ENCODE data around the gene TBC1D2B.

TBC1D2B gene

DNA sequence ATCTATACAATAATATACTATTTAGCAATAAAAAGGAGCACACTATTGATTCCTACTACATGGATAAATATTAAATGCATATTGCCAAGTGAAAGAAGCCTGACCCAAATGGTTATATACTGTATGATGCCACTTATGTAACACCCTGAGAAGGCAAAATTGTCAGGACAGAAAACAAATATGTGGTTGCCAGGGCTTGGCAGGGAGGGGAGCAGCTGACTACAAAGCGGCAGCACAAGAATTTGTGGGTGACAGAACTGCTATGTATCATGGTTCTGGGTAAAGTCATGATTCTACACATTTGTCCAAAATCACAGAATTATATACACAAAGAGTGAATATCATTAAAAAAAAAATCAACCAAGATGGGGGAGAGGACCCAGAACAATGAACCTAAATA lies 22.5 kb downstream of the TBC1D2B start:
- DNase-seq (ENCODE audit: low read depth in 2 of 2): no peak

DNA sequence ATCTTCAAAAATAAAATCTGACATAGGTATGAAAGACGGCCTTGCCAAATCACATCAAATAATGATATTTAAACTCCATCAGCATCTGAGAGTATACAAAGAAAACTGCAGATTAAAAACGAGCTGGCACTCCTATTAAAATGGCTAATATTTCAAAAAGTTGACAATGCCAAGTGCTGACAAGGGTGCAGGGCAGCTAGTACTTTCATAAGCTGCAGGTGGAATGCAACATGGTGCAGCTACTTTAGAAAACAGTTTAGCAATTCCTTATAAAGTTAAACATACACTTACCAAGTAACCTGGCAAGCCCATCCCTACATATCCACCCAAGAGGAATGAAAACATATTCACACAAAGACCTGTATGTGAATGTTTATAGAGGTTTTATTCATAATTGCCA lies 23.0 kb downstream of the TBC1D2B start:
- no peak for DNase-seq (ENCODE audit: low read depth in 2 of 2)

DNA sequence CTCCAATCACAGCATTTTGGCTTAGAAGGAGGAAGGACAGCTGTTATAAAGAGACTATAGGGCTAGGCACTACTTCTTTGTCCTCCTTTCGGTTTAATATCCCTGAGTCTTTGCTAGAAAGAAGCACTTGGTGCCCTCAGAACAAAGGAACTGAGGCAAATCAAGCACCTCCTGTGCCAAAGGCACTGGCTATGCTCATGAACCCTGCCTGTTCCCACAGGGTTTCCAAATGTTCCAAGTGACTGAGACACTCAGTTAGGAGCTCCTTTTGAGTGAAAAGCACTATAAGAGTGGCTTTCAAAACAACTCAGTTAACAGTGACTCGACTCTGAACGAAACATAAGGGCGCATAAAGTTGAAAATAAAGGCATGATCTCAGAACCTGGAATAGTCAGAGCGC lies 25.0 kb downstream of the TBC1D2B start:
- no peak for DNase-seq (ENCODE audit: low read depth in 2 of 2)

DNA sequence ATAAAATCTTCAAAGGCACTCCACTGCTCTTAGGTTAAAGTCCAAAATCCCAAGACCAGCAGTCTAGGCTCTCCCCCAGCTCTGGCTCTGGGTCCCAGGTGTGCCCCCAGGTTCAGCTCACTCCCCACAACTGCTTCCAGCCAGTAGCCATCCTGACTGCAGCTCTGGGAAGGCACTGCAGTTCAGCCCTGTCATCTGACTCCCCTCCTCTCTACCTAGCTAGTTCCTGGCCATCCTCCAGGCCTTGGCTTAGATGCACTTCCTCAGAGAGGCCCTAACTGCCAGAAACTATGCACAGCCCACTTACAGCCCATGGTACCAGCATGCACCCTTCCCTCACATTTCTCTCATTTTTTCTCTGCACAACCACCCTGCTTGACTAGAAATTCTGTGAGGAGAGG lies 25.5 kb downstream of the TBC1D2B start:
- DNase-seq (ENCODE audit: low read depth in 2 of 2): no peak

DNA sequence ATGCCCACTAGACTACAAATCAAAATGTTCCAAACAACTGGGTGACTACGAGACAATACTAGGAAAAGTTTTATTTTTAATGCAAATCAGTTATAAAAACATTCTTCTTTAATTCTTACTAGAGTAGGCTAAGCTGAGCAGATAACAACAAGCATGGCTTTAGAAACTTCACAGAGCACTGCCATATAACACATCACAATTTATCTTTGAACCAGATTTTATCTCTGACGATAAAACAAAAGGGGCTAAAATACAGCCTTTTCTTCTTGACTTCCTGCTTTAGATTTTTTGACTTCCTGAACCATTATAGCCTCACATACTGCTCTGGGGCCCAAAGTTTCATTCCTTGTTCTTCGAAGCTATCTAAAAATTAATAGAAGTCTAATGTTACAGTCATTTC lies 25.9 kb downstream of the TBC1D2B start:
- DNase-seq (ENCODE audit: low read depth in 2 of 2): no peak

DNA sequence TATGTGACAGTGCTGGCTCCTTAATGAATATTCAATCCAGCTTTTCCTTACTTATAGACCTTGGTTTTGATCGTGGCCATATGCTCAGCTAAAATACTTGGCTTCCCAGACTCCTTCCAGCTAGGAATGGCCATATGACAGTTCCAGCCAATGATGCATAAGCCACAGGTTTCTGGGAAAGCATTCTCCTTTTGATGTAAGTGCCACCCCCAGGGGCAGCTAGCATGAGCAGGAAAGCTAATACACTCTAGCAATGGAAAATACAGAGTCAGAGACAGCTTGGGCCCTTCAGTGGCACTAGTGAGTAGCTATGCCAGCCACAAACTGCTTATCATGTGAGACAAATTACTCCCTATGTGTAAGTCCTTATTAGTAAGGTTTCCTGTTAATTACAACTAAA lies 26.7 kb downstream of the TBC1D2B start:
- DNase-seq (ENCODE audit: low read depth in 2 of 2): no peak

DNA sequence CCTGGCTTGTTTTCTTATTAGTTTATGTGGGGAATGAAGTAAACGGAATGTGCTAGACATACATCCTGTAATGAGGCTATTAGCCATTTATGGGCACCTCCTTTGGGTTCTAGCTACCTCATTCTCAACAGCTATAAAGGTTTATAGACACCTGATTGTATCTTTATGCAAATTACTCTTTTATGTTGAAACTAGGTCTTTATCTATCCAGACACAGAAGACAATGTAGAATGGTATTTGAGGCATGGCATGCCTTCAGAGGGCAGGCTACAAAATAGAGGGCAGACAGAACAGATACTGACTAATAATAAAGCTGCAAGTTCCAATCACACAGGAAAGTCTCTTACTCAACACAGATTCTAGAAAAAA lies 27.1 kb downstream of the TBC1D2B start:
- no peak for DNase-seq (ENCODE audit: low read depth in 2 of 2)

DNA sequence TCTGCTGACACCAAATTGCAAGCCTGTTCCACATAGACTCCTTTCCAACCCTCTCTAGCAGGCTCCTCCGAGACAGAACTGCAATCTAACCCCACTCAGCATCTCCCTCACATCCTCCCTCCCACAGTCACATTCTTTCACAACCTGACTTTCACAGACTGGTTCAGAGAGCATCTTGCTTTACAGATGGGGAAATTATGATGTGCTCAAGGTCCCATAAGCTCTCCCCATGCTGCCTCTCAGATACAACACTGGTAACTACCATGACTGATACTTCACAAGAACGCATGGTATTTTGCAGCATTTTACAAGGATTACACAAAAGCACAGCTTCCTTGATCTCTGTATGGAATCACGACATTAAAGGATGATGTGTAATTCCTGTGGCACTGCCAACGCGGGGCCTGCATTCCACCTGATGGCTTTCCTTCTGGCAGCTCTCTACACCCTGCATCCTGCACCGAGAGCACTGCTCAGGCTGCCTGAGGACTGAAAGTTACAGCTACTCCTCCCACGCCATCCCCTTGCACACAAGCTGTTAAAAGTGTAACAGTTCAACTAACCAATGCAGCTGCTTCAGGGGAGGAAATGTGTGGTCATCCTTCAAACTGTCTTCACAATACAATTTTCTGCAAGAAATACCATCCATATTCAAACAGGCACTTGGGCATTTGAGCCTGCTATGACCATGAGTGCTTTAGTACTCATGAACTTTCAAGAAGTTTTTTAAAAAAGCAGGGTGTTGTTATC lies 27.6 kb downstream of the TBC1D2B start:
- DNase-seq (ENCODE audit: low read depth in 2 of 2): peak; percentile 62

DNA sequence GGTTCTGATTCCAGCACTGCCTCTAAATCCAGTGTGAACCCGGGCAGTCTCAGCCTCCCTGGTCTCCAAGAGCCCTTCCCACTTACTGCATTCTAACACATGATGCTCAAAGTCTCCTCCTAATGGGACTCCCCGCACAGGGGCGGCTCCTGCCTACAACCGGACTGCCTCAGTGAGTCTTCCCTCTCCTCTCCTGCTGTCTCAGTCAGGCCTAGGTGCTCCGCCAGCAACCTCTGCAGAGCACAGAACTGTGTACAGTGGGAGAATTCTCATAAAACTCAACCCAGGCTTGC lies 28.9 kb downstream of the TBC1D2B start:
- DNase-seq (ENCODE audit: low read depth in 2 of 2): no peak

DNA sequence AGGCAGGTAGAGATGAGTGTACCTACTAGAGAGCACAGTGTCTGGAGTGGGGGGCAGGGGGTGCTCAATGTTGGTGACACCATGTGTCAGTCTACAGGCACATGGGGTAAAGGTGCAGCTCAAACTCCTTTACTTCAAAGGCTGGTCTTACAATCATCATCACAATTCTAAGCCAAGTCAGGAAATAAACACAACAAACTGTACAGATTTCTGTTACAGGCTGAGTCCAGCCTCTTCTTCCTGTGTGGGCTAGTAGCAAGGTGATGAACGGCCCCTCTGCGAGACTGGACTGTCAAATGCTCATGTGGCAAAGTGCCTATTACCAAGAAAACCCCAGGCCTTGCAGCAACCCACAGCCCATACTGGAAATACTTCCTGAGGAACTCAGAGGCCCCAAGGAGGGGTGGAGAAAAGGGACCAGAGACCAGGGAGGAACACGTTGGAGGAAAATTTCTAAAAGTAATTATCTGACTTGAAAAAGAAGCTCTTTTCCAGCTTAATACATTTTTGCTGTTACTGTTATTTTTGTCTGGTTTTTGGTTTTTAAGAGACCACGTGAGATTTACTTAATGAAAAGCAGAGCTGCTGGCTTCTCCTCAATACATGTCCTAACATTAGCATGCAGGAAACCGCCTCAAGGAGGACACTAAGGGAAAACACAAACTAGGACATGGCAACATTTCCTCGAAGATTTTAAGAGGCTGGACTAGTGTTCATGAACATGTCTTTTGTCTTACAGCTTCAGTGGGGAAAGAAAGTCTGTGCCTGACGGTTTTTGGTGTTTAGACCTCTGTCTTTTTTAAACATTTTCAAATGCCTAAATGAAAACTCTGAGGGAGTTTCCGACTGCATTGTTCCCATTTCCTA lies 29.5 kb downstream of the TBC1D2B start:
- DNase-seq (ENCODE audit: low read depth in 2 of 2): peak; percentile 64 to 66

DNA sequence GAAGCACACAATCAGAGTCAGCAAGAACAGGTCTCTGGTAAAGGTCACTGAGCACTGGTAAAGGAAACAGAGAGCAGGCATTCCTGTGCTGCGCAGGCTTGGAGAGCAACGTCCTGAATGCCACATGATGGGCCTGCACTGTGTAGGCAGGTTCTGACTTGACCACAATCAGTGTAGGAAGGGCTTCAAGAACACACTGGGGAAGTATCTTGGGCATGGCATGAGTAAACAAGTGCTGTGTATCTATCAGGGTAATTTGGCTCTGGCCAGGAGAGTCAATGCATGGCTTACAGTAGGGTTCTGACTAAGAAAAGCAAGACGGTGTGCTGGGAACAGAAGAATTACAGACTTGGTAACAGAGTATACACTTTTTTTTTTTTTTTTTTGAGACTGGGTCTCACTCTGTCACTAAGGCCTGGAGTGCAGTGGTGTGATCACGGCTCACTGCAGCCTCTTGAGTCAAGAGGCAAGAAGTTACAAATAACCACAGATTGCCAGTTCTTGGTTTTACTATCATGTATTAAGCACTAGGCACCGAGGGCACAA lies 30.6 kb downstream of the TBC1D2B start:
- DNase-seq (ENCODE audit: low read depth in 2 of 2): no peak

DNA sequence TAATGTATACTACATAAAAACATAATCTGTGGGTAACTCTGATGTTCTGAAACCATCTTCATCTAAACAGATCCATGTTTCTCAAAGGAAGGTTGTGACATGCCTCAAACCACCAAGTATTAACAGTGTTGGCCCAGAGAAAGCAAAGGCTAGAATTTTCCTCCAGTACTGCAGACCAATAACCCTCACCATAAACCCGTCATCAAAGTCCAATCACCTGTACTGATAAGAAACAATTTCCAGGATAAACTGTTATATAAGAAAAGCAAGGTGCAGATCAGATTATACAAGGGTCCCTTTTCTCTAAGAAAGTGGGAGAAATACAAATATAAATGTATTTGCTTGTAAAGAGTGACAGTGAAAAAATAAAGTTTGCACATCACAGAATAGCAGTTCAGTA lies 32.3 kb downstream of the TBC1D2B start:
- no peak for DNase-seq (ENCODE audit: low read depth in 2 of 2)

DNA sequence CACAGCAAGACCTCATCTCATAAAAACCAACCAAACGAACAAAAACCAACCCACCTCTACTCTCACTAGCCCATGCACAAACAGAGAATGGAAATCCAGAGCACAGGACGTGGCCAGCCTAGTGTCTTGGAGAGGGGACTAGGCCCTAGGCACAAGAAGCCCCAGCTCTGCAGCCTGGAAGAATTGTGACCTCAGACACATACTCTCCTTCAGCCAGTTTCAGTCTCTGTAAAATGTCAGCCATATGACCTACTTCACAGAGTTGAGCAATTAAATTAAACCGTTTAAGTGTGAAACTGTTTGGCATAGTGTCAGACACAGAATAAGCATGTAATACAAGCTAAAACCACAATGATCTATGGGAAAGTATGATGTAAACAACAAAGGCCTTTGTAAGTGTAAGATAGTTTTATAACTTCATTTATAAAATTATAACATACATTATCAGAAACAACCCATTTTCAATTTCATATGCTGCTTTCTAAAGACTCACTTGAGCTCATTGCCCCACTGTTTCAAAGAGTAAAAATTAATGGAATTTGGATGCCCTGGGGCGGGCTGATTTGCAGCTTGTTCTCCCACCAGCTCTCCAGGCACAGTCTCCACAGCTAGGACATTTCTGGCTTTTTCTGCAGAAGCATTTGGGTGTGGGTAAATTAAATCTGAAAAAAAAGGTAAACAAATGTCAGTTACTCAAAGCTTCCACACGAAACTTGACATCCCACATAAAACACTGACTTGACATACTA lies 32.9 kb downstream of the TBC1D2B start:
- DNase-seq (ENCODE audit: low read depth in 2 of 2): no peak

DNA sequence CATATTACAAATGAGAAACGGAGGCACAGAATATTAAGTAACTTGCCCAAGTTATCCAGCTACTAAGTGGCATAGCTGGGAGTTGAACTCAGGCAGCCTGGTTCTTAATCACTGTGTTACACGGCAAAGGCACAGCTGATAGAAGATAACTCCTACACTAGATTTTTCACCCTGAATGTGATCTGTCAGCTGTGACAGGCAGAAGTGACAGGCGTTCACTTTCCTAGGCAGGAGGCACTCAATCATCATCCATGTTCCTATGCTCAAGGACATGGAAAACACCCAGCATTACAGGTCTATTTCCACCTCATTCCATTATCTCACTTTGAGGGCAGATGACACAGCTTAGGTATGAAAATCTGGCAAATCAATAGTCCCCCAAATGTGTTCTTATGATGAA lies 35.6 kb downstream of the TBC1D2B start:
- no peak for DNase-seq (ENCODE audit: low read depth in 2 of 2)

DNA sequence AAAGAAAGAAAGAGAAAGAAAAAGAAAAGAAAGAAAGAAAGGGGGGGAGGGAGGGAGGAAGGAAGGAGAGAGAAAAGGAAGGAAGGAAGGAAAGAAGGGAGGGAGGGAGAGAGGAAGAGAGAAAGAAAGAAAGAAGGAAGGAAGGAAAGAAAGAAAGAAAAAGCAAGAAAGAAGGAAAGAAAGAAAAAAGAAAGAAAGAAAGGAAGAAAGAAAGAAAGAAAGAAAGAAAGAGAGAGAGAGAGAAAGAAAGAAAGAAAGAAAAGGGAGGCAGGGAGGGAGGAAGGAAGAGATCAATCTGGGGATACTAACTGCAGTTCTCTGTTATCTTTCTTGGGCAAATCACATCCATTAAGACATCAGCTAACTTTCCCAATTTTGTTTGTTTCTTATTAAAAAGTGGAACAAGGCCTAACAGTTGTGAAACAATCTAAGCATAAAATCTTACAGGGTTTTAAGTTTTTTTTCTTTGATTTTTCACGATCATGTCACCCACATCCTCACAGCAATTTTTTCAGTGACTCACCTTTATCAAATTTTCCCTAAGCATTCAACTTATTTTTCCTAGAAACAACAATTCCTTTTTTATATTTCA lies 36.8 kb downstream of the TBC1D2B start:
- DNase-seq (ENCODE audit: low read depth in 2 of 2): no peak

DNA sequence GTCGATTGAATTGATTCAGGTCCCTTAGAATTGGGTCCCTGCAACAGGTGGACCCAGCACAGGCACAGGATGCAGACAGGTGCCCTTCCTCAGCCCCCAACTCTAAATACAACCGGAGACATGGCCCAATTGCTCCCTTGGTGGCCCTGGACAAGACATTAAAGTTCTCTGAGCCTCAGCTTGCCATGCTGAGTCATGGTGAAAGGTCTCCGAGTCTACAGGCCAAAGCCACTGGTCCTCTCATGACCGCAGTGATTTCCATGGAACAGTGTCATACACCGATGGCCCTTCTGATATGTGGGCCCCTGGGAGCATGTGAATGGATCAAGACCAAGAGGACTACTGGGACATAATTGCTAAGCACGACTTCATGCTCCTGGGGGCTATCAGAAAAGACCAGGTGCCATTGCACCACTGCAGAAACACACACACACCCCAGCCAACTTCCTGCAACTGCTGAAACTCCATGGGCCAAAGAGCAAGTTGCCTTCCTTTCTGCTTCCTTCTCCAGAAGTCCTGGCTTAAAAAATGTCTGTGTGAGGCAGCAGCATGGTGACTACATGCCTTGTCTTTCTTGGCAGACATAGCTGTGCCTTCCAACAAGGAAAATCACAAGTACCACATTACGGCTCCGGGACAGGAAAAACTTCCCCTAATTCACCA lies 38.8 kb downstream of the TBC1D2B start:
- no peak for DNase-seq (ENCODE audit: low read depth in 2 of 2)

DNA sequence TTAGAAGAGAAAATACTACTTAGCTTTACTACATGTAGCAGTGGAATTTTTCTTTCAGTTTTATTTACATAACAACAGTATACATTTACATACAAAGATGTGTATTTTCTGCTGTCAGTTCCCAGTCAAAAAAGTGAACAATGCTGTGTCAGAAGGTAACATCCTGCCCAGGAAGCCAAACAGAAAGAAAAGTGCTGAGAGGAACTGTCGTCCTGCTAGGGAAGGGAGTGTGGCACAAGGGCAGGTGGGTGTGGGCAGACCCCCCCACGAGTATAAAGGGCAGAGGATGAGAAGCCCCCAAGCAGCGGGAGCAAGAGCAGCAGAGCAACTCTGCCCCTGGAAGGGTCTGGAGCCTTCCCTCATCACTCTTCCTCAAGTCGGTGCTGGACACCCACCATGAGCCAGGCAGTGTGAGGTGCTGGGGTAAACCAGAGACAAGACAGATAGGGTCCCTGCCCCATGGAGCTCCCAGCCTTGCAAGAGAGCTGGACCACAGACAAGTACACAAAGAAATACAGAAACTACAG lies 39.7 kb downstream of the TBC1D2B start:
- no peak for DNase-seq (ENCODE audit: low read depth in 2 of 2)

DNA sequence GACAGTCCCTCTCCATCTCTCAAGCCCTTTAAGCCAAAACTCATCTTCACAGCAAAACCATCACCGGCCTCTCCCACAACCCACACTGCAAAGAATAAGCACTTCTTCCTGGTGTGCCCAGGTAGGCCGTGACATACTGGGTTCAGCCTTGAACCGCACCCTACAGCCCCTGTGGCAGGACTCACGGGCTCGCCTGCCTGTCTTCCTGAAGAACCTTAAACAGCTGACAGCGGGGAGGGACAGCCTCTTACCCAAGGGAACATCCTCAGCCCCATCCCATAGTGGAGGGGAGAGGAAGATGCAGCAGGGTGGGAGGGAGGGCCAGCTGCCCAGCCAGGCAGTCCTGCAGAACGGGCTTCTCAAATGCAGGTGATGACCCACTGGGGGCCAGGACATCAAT lies 40.2 kb downstream of the TBC1D2B start:
- DNase-seq (ENCODE audit: low read depth in 2 of 2): no peak

DNA sequence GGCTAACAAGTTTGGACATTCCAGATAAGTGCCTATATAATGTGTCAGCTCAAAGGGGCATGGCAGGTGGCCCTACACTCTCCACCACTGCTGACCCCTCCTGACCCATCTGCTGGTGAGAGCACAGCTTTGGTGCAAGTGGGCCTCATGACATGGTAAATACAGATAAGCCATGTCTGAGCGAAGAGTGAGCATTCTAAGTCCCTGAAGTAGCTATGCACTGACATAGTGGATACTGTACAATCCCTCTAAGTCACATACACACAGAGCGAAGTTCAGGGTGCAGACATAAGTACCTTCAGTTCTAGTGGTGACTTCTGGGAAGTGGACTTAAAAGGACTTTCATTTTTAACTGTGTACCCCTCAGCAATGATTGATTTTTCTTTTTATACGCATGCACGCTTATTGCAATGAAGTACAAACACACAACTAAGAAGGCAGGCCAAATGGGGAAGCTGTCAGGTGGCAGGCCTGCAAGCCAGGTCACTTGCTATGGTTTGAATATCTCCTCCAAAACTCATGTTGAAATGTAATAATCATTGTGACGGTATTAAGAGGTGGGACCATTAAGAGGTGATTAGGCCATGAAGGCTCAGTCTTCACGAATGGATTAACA lies 41.5 kb downstream of the TBC1D2B start:
- DNase-seq (ENCODE audit: low read depth in 2 of 2): no peak

DNA sequence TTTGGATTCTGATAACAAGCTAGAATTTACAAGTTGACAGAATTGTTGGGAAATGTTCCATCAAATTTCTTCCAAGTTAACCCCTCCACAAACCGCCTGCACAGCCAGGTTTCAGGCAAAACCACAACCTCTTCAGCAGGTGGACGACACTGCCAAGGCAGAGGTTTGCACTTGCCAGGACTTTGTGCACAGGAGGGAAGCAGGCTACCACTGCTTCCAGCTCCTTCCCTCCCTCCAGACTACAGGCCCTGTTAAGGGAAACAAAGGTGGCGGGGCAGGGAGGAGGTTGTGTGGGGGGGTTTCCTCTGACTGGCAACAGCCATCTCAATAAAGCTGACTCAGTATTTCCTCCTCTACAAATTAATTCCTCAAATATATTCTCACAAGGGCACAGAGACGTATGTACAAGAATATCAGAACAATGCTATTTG lies 42.2 kb downstream of the TBC1D2B start:
- DNase-seq (ENCODE audit: low read depth in 2 of 2): no peak
